ENCODE data around the gene LRRC59. TPM values are rescaled to one million over a fixed set of nuclear protein-coding genes. Genes with fewer than 3 reads are reported as not detected.

Gene LRRC59
- total and polyA plus RNA-seq, 2 of the 13 experiments (the other 11 are each of a cell fraction or from before 2014, with no cell fraction given): 87.3 to 222 TPM

- TF ChIP-seq TEAD3 (CRISPR knock-in tag; optimal IDR thresholded peaks at IDR 0.05; ENCODE audit: borderline replicate concordance): peak; percentile 43
- TF ChIP-seq TERF1 (CRISPR knock-in tag; IDR thresholded peaks at IDR 0.05): no peak
- no peak; the same call in 1 of the 2 replicates for TF ChIP-seq RARA (CRISPR knock-in tag; IDR thresholded peaks at IDR 0.05)
- no peak for TF ChIP-seq KDM5A (IDR thresholded peaks at IDR 0.05; ENCODE audit: borderline replicate concordance, low read length)
- TF ChIP-seq GATA4 (IDR thresholded peaks at IDR 0.05; ENCODE audit: borderline replicate concordance, low read depth): no peak
- TF ChIP-seq SKI (IDR thresholded peaks at IDR 0.05; ENCODE audit: partially characterized antibody): no peak
- no peak for TF ChIP-seq DRAP1 (CRISPR knock-in tag; IDR thresholded peaks at IDR 0.05)
- TF ChIP-seq ARNT (IDR thresholded peaks at IDR 0.05): no peak
- no peak for TF ChIP-seq BRF2 (CRISPR knock-in tag; IDR thresholded peaks at IDR 0.05)
- no peak for TF ChIP-seq ZNF451 (CRISPR knock-in tag; IDR thresholded peaks at IDR 0.05)
- TF ChIP-seq ZNF788 (CRISPR knock-in tag; IDR thresholded peaks at IDR 0.05; ENCODE audit: borderline replicate concordance): 0 out of 2 replicates have a peak, but pooled peaks have one; percentile 38
- TF ChIP-seq POGZ (CRISPR knock-in tag; IDR thresholded peaks at IDR 0.05): 0 out of 2 replicates have a peak, but pooled peaks have one; percentile 25
- TF ChIP-seq CHD2 (IDR thresholded peaks at IDR 0.05; ENCODE audit: low read depth, low read length): no peak
- peak; percentile 76 for TF ChIP-seq EED (CRISPR knock-in tag; IDR thresholded peaks at IDR 0.05)
- no peak for TF ChIP-seq ZKSCAN1 (IDR thresholded peaks at IDR 0.05; ENCODE audit: low read length)
- TF ChIP-seq POLR2G (IDR thresholded peaks at IDR 0.05; ENCODE audit: low read depth, low read length): no peak; the same call in 1 of the 2 replicates
- no peak for TF ChIP-seq ETS1 (CRISPR knock-in tag; IDR thresholded peaks at IDR 0.05)
- TF ChIP-seq ZNF503 (CRISPR knock-in tag; IDR thresholded peaks at IDR 0.05): no peak
- TF ChIP-seq GPBP1L1 (CRISPR knock-in tag; IDR thresholded peaks at IDR 0.05): no peak
- TF ChIP-seq ZSCAN29 (CRISPR knock-in tag; conservative IDR thresholded peaks at IDR 0.05): peak; percentile 54; the same call in 1 of the 2 replicates
- TF ChIP-seq SP1 (IDR thresholded peaks at IDR 0.05): no peak
- TF ChIP-seq SP1 (CRISPR knock-in tag; IDR thresholded peaks at IDR 0.05): peak; percentile 4
Observed at GRCh38 chr17:50346313-50347116, 50.8 kb downstream of the LRRC59 start (continued).

Measured in HepG2 (cell line).